NCI-H526 (cell line): Measurements from ENCODE around the gene RO60.

Experiments
- DNase-seq, 2 experiments: peaks; one replicate each; lab custom pipeline; 2025; lab: John Stamatoyannopoulos, UW

RO60 gene

GRCh38 chr1:193108471-193108870 lies 49.1 kb downstream of the RO60 start:
- DNase-seq = no peak
